BJ (cell line): ENCODE measurements around the gene HERC2. TPM values are rescaled to one million over a fixed set of nuclear protein-coding genes. Genes with fewer than 3 reads are reported as not detected.
A peak's percentile ranks its signal among the peaks of the same experiment; 100 is the strongest.
"Not testable (repeated sequence)": the region's sequence is repeated elsewhere in the genome, so short reads cannot be mapped to it uniquely, and the experiment has no call there.

Source experiments
- CTCF ChIA-PET: fragments of 350-600 bp; formaldehyde crosslinking; extraction: SDS; loops from one replicate; lab custom pipeline; 2021; ENCODE audit warnings: antibody characterized with exemption, inconsistent platforms; lab: Yijun Ruan, JAX
- POLR2A ChIA-PET: fragments of 300-600 bp; sonication (Branson Sonifier 250); formaldehyde crosslinking; extraction: SDS; loops from one replicate; lab custom pipeline; 2021; ENCODE audit warnings: antibody characterized with exemption; lab: Charles Lee
- DNase-seq: peaks from one replicate; pipeline ENCODE4 v3.0.0-alpha.2; 2011; ENCODE audit warnings: low read depth
- H3K27me3 ChIP-seq: 2 replicates; pipeline ENCODE4 v1.6.0; 2011; ENCODE audit warnings: low read length; ENCODE audit not compliant: control insufficient read depth, insufficient read depth
- H3K36me3 ChIP-seq: 2 replicates; pipeline ENCODE4 v1.5.1; 2011; ENCODE audit warnings: low read length; ENCODE audit not compliant: control insufficient read depth, insufficient read depth
- H3K4me3 ChIP-seq: 2 replicates; pipeline ENCODE4 v1.5.1; 2011; ENCODE audit warnings: low read depth, mild to moderate bottlenecking, control low read depth, low read length
- polyA minus RNA-seq: library from RNA; depleted of rRNA, polyadenylated mRNA; stranded (reverse); fragments of >200 nt; gene quantifications from 2 replicates; pipeline ENCODE4 v1.2.3, GENCODE V29; 2011; rRNA and poly(A)+ RNA removed
- polyA plus RNA-seq: library from polyadenylated mRNA; depleted of rRNA; stranded (reverse); fragments of >200 nt; gene quantifications from 2 replicates; pipeline ENCODE4 v1.2.3, GENCODE V29; 2011; rRNA removed

The HERC2 gene, protein sequence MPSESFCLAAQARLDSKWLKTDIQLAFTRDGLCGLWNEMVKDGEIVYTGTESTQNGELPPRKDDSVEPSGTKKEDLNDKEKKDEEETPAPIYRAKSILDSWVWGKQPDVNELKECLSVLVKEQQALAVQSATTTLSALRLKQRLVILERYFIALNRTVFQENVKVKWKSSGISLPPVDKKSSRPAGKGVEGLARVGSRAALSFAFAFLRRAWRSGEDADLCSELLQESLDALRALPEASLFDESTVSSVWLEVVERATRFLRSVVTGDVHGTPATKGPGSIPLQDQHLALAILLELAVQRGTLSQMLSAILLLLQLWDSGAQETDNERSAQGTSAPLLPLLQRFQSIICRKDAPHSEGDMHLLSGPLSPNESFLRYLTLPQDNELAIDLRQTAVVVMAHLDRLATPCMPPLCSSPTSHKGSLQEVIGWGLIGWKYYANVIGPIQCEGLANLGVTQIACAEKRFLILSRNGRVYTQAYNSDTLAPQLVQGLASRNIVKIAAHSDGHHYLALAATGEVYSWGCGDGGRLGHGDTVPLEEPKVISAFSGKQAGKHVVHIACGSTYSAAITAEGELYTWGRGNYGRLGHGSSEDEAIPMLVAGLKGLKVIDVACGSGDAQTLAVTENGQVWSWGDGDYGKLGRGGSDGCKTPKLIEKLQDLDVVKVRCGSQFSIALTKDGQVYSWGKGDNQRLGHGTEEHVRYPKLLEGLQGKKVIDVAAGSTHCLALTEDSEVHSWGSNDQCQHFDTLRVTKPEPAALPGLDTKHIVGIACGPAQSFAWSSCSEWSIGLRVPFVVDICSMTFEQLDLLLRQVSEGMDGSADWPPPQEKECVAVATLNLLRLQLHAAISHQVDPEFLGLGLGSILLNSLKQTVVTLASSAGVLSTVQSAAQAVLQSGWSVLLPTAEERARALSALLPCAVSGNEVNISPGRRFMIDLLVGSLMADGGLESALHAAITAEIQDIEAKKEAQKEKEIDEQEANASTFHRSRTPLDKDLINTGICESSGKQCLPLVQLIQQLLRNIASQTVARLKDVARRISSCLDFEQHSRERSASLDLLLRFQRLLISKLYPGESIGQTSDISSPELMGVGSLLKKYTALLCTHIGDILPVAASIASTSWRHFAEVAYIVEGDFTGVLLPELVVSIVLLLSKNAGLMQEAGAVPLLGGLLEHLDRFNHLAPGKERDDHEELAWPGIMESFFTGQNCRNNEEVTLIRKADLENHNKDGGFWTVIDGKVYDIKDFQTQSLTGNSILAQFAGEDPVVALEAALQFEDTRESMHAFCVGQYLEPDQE (N-terminal part only)
- polyA plus RNA-seq (11.2 and 13.1 TPM in 2 replicates), polyA minus RNA-seq (32.0 and 45.1 TPM in 2 replicates)

- H3K4me3 ChIP-seq = peak within 1 kb of the TSS; percentile 35
- DNase-seq, CTCF ChIA-PET, POLR2A ChIA-PET, H3K27me3 ChIP-seq, H3K36me3 ChIP-seq: not testable (repeated sequence)
Measured at GRCh38 chr15:28322129-28322588, at the start of gene HERC2. Gene HERC2 (minus strand): TSS chr15:28322179. CDS start chr15:28321433, 746 bp downstream.

DNA sequence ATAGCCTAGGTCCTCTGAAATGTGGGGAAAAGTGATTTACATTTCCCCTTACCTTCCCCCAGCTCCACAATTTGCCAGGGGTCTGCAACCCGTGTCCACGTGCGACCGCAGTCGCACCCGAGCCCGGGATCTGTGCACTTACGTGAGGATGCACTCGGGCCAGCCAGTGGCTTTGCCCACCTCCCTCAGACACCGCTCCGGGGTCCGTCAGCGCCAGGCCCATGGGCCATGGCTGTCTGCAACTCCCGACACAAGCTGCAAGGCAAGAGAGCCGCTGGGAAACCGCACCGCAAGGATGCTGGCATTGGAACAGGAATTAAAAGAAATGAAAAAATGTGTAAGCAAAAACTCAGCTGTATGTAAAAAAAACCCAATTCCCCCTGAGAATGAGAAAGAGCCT lies 43.5 kb upstream of the HERC2 start:
- DNase-seq, POLR2A ChIA-PET, H3K4me3 ChIP-seq, H3K27me3 ChIP-seq, CTCF ChIA-PET, H3K36me3 ChIP-seq: not testable (repeated sequence)

DNA sequence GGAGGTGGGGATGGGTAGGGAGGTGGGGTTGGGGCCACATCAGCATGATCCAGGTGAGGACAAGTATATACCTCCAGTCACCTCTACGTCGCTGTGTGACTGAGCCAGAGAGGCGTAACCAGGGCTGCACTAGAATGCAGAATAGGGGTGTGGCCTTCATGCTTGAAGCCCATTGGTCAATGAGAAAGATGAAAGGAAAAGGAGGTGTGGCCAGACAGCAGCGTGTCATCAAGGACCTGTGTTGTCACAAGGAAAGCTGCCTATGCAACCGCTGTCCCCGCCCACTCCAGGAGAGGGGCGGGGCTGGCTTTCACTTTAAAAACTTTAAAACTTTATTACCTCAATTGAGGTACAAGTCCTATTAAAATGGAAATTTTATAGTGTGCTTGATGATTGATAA lies 36.0 kb upstream of the HERC2 start, which contains the start of gene GOLGA6L24:
GOLGA6L24 (minus strand) TSS at position 101 of the 400 bp plus-strand sequence; CDS start at position 40, 61 bp downstream.
- CTCF ChIA-PET, H3K36me3 ChIP-seq, H3K4me3 ChIP-seq, H3K27me3 ChIP-seq, DNase-seq, POLR2A ChIA-PET: not testable (repeated sequence)

DNA sequence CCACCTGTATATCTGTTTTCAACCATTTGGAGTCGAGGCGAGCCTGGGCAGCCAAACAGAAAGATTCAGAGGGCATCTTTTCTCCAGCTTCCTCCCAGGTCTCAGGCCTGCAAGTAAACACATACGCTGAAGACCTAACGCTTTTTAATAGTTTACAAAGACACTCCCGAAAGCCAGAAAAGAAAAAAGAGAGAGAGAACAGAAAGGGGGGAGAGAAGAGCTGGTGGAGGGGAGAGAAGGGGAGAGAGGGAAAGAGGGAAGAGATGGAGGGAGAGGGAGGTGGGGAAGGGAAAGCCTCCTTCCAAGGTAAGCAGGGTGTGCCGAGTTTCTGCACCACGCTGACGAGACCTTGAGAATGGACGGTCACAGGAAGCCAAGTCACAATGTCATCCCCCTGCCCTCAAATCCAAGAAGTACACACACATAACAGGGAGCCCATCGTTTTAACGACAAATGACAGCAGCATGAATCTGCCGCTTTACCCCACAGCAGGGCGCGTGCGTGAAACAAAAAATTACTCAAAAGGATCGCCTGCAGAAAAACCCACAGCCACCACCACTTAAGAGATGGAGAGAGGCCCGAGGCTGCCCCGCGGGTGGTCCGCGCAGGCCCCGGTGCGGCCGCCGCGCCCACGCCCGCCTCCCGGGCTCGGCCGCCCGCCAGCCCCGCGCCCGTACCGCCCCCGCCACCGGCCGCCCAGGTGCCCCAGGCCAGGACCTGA lies 461 bp downstream of the HERC2 start:
- H3K36me3 ChIP-seq, H3K27me3 ChIP-seq, CTCF ChIA-PET, POLR2A ChIA-PET, DNase-seq: not testable (repeated sequence)
- peak overlapping the region; percentile 35 for H3K4me3 ChIP-seq

GRCh38 chr15:28319725-28320124 lies 2.3 kb downstream of the HERC2 start:
- H3K4me3 ChIP-seq, CTCF ChIA-PET, H3K27me3 ChIP-seq, POLR2A ChIA-PET, H3K36me3 ChIP-seq, DNase-seq: not testable (repeated sequence)

- H3K27me3 ChIP-seq, CTCF ChIA-PET, H3K36me3 ChIP-seq, POLR2A ChIA-PET, DNase-seq, H3K4me3 ChIP-seq: not testable (repeated sequence)
Measured at GRCh38 chr15:28318828-28319227, 3.2 kb downstream of the HERC2 start.

DNA sequence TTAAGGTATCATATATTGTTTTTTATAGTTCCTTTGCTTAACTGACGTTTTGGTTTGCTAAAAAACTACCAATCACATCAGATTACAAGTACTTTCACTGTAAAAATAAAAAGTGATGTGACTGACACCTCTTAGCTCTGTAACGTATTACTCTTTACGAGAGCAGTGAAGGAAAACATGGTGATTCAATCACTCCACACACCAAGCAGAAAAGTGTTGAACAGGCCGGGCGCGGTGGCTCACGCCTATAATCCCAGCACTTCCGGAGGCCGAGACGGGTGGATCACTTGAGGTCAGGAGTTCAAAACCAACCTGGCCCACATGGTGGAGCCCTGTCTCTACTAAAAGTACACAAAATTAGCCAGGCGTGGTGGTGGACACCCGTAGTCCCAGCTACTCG lies 3.9 kb downstream of the HERC2 start:
- CTCF ChIA-PET, H3K36me3 ChIP-seq, DNase-seq, H3K4me3 ChIP-seq, H3K27me3 ChIP-seq, POLR2A ChIA-PET: not testable (repeated sequence)

DNA sequence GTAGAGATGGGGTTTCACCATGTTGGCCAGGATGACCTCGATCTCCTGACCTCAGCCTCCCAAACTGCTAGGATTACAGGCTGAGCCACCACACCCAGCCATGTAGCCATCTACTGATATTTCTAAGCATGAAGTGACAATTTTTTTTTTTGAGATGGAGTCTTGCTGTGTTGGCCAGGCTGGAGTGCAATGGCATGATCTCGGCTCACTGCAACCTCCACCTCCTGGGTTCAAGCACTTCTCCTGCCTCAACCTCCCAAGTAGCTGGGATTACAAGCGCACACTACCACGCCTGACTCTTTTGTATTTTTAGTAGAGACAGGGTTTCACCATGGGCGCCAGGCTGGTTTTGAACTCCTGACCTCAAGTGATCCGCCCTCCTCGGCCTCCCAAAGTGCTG lies 5.0 kb downstream of the HERC2 start:
- H3K36me3 ChIP-seq, CTCF ChIA-PET, DNase-seq, POLR2A ChIA-PET, H3K27me3 ChIP-seq, H3K4me3 ChIP-seq: not testable (repeated sequence)

GRCh38 chr15:28310454-28310853 lies 11.5 kb downstream of the HERC2 start:
- POLR2A ChIA-PET, CTCF ChIA-PET, H3K36me3 ChIP-seq, DNase-seq, H3K27me3 ChIP-seq, H3K4me3 ChIP-seq: not testable (repeated sequence)

GRCh38 chr15:28308718-28309117 lies 13.3 kb downstream of the HERC2 start:
- H3K27me3 ChIP-seq, H3K4me3 ChIP-seq, H3K36me3 ChIP-seq, CTCF ChIA-PET, DNase-seq, POLR2A ChIA-PET: not testable (repeated sequence)

GRCh38 chr15:28305700-28306099 lies 16.3 kb downstream of the HERC2 start:
- H3K36me3 ChIP-seq, DNase-seq, H3K4me3 ChIP-seq, H3K27me3 ChIP-seq, POLR2A ChIA-PET, CTCF ChIA-PET: not testable (repeated sequence)
